ENCODE data around the gene ASPRV1. TPM values are rescaled to one million over a fixed set of nuclear protein-coding genes. Genes with fewer than 3 reads are reported as not detected.
A peak's percentile ranks its signal among the peaks of the same experiment; 100 is the strongest.
"Not testable (repeated sequence)": the region's sequence is repeated elsewhere in the genome, so short reads cannot be mapped to it uniquely, and the experiment has no call there.

The ASPRV1 gene
- total RNA-seq, 2 donors from 2014 or later, result 0.43 to 1.2 TPM

GRCh38 chr2:69968609-69969008, 7.2 kb upstream of the ASPRV1 start:
- intact Hi-C loops (cut with DNase I, micrococcal nuclease), result no loop called here
- no peak for ATAC-seq
- no peak for DNase-seq

GRCh38 chr2:69966496-69966895, 5.1 kb upstream of the ASPRV1 start:
- intact Hi-C loops (cut with DNase I, micrococcal nuclease), result no loop called here
- ATAC-seq (no peak), DNase-seq (no peak)

- no peak for ATAC-seq
- intact Hi-C loops (cut with DNase I, micrococcal nuclease), result no loop called here
- no peak for DNase-seq
These were observed 4.5 kb upstream of the ASPRV1 start for GRCh38 chr2:69965756-69966445.

- intact Hi-C loops (cut with DNase I, micrococcal nuclease), result no loop called here
- ATAC-seq (peak; percentile 97), DNase-seq (peak; percentile 36 to 58)
These were observed 3.0 kb upstream of the ASPRV1 start for GRCh38 chr2:69964353-69964841.

GRCh38 chr2:69962986-69963730, 1.7 kb upstream of the ASPRV1 start:
- ATAC-seq (no peak), DNase-seq (no peak)
- intact Hi-C loops (cut with DNase I, micrococcal nuclease), result no loop called here

- ATAC-seq, result no peak
- no peak for DNase-seq
- intact Hi-C loops (cut with DNase I, micrococcal nuclease), result no loop called here
These were observed 610 bp downstream of the ASPRV1 start for GRCh38 chr2:69960821-69961220.

GRCh38 chr2:69959425-69959824, 2.0 kb downstream of the ASPRV1 start:
- DNase-seq (no peak), ATAC-seq (no peak)
- intact Hi-C loops (cut with DNase I, micrococcal nuclease), result no loop called here

- DNase-seq (no peak), ATAC-seq (no peak)
- intact Hi-C loops (cut with DNase I, micrococcal nuclease), result no loop called here
These were observed 3.0 kb downstream of the ASPRV1 start for GRCh38 chr2:69958480-69958879.

- intact Hi-C loops (cut with DNase I, micrococcal nuclease), result no loop called here
- DNase-seq, result no peak
- ATAC-seq, result no peak
These were observed 3.5 kb downstream of the ASPRV1 start for GRCh38 chr2:69957965-69958364.

GRCh38 chr2:69956475-69956979, 4.9 kb downstream of the ASPRV1 start:
- DNase-seq, result no peak
- ATAC-seq, result no peak
- intact Hi-C loops (cut with DNase I, micrococcal nuclease), result no loop called here

GRCh38 chr2:69955029-69955428, 6.4 kb downstream of the ASPRV1 start:
- no peak for ATAC-seq
- DNase-seq, result no peak
- intact Hi-C loops (cut with DNase I, micrococcal nuclease), result no loop called here

- intact Hi-C loops (cut with DNase I, micrococcal nuclease), result no loop called here
- DNase-seq (no peak), ATAC-seq (no peak)
These were observed 7.3 kb downstream of the ASPRV1 start for GRCh38 chr2:69954084-69954483.

- no peak for DNase-seq
- intact Hi-C loops (cut with DNase I, micrococcal nuclease), result no loop called here
- ATAC-seq, result no peak
These were observed 8.9 kb downstream of the ASPRV1 start for GRCh38 chr2:69952336-69953115.

GRCh38 chr2:69950671-69951070, 10.8 kb downstream of the ASPRV1 start:
- DNase-seq; ATAC-seq; intact Hi-C loops (cut with DNase I, micrococcal nuclease): not testable (repeated sequence)

- intact Hi-C loops (cut with DNase I, micrococcal nuclease), result no loop called here
- no peak for DNase-seq
- ATAC-seq, result no peak
These were observed 11.2 kb downstream of the ASPRV1 start for GRCh38 chr2:69950241-69950640.

GRCh38 chr2:69948963-69949645, 12.3 kb downstream of the ASPRV1 start:
- DNase-seq (no peak), ATAC-seq (no peak)
- intact Hi-C loops (cut with DNase I, micrococcal nuclease), result no loop called here

GRCh38 chr2:69948032-69948962, 13.1 kb downstream of the ASPRV1 start:
- ATAC-seq (no peak), DNase-seq (no peak)
- intact Hi-C loops (cut with DNase I, micrococcal nuclease), result no loop called here

Data from left colon (tissue), 2 donors.